ENCODE results near the gene EPS15. TPM values are rescaled to one million over a fixed set of nuclear protein-coding genes. Genes with fewer than 3 reads are reported as not detected.

EPS15 gene
- total and polyA plus RNA-seq, 10 donors, result 24.2 to 142 (median 126) TPM

DNA sequence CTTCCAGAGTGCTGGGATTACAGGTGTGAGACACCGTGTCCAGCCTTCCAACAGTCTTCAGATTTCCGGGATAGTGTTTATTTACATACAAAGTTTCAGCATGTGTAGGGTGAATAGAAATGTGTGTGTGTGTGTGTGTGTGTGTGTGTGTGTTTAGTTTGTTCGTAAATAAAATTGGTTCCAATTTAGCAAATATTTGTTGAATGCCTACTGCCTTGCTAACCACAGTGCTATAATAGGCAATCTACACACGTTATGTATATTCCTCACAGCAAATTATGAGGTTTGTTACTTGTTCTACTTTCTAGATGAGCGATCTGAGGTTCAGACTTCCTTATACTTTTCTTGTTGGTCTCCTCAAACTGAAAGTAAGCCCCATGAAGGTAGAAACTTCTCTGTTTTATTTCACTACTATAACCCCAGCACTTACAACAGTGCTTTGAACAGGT is 32.8 kb upstream of the EPS15 start:
- Histone ChIP-seq H3K4me1 (peaks cover 9 to 39% (median 29%) of the 10 kb centered on the region in 6 donors), H3K36me3 (no peaks in the 10 kb centered on the region), H3K27me3 (replicated peaks in 1 of 7) (no peaks in the 10 kb centered on the region), H3K27ac (peak overlapping the region in 1 of 8 donors; percentile 74), H3K4me3 (no peak overlapping the region), H3K9me3 (no peaks in the 10 kb centered on the region)
- DNase-seq, result no peak
- 62 to 80% (median 78%) methylated on average over 5 of the region's 5 CpGs for WGBS, 5 donors
- TF ChIP-seq POLR2A (IDR thresholded peaks at IDR 0.05) (no peak), POLR2AphosphoS5 (IDR thresholded peaks at IDR 0.05) (no peak)
- TF ChIP-seq, protein P1, sequence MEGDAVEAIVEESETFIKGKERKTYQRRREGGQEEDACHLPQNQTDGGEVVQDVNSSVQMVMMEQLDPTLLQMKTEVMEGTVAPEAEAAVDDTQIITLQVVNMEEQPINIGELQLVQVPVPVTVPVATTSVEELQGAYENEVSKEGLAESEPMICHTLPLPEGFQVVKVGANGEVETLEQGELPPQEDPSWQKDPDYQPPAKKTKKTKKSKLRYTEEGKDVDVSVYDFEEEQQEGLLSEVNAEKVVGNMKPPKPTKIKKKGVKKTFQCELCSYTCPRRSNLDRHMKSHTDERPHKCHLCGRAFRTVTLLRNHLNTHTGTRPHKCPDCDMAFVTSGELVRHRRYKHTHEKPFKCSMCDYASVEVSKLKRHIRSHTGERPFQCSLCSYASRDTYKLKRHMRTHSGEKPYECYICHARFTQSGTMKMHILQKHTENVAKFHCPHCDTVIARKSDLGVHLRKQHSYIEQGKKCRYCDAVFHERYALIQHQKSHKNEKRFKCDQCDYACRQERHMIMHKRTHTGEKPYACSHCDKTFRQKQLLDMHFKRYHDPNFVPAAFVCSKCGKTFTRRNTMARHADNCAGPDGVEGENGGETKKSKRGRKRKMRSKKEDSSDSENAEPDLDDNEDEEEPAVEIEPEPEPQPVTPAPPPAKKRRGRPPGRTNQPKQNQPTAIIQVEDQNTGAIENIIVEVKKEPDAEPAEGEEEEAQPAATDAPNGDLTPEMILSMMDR (IDR thresholded peaks at IDR 0.05 in 8 of 11, conservative IDR thresholded peaks at IDR 0.05 in 3 of 11), result no peak
- intact Hi-C loops (cut with DNase I; ENCODE audit: low total_unique reads), result no loop called here

DNA sequence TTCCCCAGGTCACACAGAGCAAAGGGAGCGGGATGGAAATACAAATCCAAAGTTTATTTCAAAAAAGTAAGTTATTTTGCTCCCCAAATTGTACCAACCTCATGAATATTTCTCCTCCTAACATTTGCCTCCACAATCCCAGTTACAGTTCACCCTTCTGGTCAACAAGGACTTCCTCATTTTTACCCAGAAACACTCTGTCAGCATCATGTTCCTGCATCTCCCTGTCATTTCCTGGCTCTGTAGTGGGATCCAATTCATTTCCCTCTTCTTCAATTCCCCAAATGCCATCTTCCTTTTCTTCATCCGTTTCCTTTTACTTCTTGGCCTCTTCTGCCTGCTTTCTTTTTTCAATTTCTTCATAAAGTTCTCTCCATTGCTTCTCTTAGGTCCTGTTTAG is 32.0 kb upstream of the EPS15 start:
- intact Hi-C loops (cut with DNase I; ENCODE audit: low total_unique reads), result no loop called here
- no peak for TF ChIP-seq POLR2A (IDR thresholded peaks at IDR 0.05)
- TF ChIP-seq, protein P1 (IDR thresholded peaks at IDR 0.05 in 8 of 11, conservative IDR thresholded peaks at IDR 0.05 in 3 of 11), result no peak
- TF ChIP-seq POLR2AphosphoS5 (IDR thresholded peaks at IDR 0.05), result no peak
- 55 to 68% (median 63%) methylated on average over 2 of the region's 2 CpGs for WGBS, 5 donors
- peaks cover 9 to 39% (median 29%) of the 10 kb centered on the region in 6 donors for H3K4me1 ChIP-seq
- H3K27me3 ChIP-seq (replicated peaks in 1 of 7), result no peaks in the 10 kb centered on the region
- H3K36me3 ChIP-seq, result no peaks in the 10 kb centered on the region
- H3K9me3 ChIP-seq, result no peaks in the 10 kb centered on the region
- no peak overlapping the region for H3K4me3 ChIP-seq
- DNase-seq, result no peak
- peak overlapping the region in 5 of 8 donors; percentile 55 to 74 (median 59) for H3K27ac ChIP-seq

DNA sequence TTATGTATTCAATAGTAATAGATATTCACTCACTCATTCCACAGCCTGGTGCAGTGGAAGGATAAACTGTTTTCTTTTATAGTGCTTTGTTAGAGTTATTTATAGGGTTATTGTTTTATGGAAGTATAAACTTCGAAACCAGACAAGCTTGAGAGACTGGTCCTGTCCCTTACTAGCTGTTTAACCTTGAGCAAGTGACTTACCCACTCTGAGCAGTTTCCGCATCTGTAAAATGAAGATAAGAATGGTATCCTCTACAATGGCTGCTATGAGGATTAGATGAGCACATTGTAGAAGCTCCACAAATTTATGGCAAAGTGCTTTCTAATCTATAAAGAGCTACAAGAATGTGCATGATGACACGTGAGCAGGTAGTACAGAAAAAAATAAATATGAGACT is 30.8 kb upstream of the EPS15 start:
- TF ChIP-seq, protein P1 (IDR thresholded peaks at IDR 0.05 in 8 of 11, conservative IDR thresholded peaks at IDR 0.05 in 3 of 11), result no peak
- TF ChIP-seq POLR2A (IDR thresholded peaks at IDR 0.05) (no peak), POLR2AphosphoS5 (IDR thresholded peaks at IDR 0.05) (peak in 1 of 3 donors; percentile 8)
- intact Hi-C loops (cut with DNase I; ENCODE audit: low total_unique reads), result no loop called here
- Histone ChIP-seq H3K4me3 (no peak overlapping the region), H3K36me3 (no peaks in the 10 kb centered on the region), H3K4me1 (peaks cover 9 to 39% (median 29%) of the 10 kb centered on the region in 6 donors), H3K27me3 (replicated peaks in 1 of 7) (no peaks in the 10 kb centered on the region), H3K9me3 (no peaks in the 10 kb centered on the region), H3K27ac (peak overlapping the region in 7 of 8 donors; percentile 58 to 77 (median 71))
- WGBS, 5 donors, result 68 to 83% (median 78%) methylated on average over 3 of the region's 3 CpGs
- no peak for DNase-seq

DNA sequence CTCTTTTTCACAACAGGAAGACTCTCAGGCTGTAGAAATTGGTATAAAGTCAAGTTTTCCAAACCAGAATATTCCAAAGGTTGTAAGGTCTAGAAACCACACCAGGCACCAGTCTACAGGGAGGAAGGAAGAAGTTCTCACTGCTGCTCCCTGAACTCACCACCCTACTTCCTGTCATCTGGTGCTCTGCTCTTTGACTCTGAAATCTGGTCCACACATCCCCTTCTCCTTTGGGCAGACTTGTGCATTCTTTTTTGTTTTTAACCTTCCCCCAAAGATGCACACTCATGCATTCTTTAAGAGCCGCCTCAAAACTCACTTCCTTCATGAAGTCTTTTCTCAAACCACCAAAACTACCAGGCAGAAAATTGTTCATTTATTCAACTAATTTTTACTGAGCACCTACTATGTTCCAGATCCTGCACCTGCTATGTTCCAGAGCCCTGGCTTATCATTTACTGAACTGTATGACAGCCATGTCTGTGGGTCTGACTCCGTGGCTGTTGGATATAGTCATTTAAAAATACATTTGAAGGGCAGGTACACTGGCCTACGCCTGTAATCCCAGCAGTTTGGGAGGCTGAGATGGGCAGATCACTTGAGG is 30.1 kb upstream of the EPS15 start:
- 36 to 44% (median 39%) methylated on average over 3 of the region's 3 CpGs for WGBS, 5 donors
- DNase-seq, result no peak
- TF ChIP-seq POLR2AphosphoS5 (IDR thresholded peaks at IDR 0.05), result peak in 1 of 3 donors; percentile 81
- TF ChIP-seq POLR2A (IDR thresholded peaks at IDR 0.05), result no peak
- intact Hi-C loops (cut with DNase I; ENCODE audit: low total_unique reads), result no loop called here
- Histone ChIP-seq H3K4me1 (peaks cover 9 to 39% (median 29%) of the 10 kb centered on the region in 6 donors), H3K27me3 (replicated peaks in 1 of 7) (no peaks in the 10 kb centered on the region), H3K27ac (peak overlapping the region; percentile 45 to 77 (median 72)), H3K4me3 (no peak overlapping the region), H3K36me3 (no peaks in the 10 kb centered on the region), H3K9me3 (no peaks in the 10 kb centered on the region)

Measured in spleen (tissue), 11 donors.